DND-41 (cell line): ENCODE data around the gene PLD3.
"Not testable (repeated sequence)": the region's sequence is repeated elsewhere in the genome, so short reads cannot be mapped to it uniquely, and the experiment has no call there.

Source experiments
- CTCF ChIP-seq: IDR thresholded peaks from 2 replicates; pipeline ENCODE4 v1.5.1; 2012; ENCODE audit warnings: borderline replicate concordance, low read length, moderate library complexity, mild to moderate bottlenecking; ENCODE audit not compliant: poor library complexity, severe bottlenecking; ENCODE audit errors: extremely low read depth
- EZH2 ChIP-seq: IDR thresholded peaks from 3 replicates; pipeline ENCODE4 v1.6.1; 2012; ENCODE audit warnings: borderline replicate concordance, low read depth, mild to moderate bottlenecking, moderate library complexity, low read length, inconsistent platforms; ENCODE audit not compliant: severe bottlenecking

- TF ChIP-seq CTCF, EZH2: not testable (repeated sequence)
These were observed 21.8 kb downstream of the PLD3 start for GRCh38 chr19:40370253-40370652.
